GM23338 (cell line): Measurements from ENCODE around the gene DHRS7B. TPM values are rescaled to one million over a fixed set of nuclear protein-coding genes. Genes with fewer than 3 reads are reported as not detected.
"Not testable (repeated sequence)": the region's sequence is repeated elsewhere in the genome, so short reads cannot be mapped to it uniquely, and the experiment has no call there.

ENCODE experiments used
- ATAC-seq: fragments of 200-7000 bp; cut with Tn5 transposase; 3 replicates; pipeline ENCODE4 v1.9.1; 2020
- DNase-seq: peaks from one replicate; pipeline ENCODE4 v3.0.0-alpha.2; 2015; ENCODE audit warnings: low spot score
- H2AFZ ChIP-seq: fragments of 200-600 bp; sonication (generic); 2 replicates; pipeline ENCODE4 v1.8.0; 2016; ENCODE audit warnings: antibody characterized with exemption, mild to moderate bottlenecking, moderate library complexity
- H3F3A ChIP-seq: fragments of 200-600 bp; sonication (generic); replicated peaks from 2 replicates; pipeline ENCODE4 v1.8.0; 2017; ENCODE audit warnings: antibody characterized with exemption, mixed run types, low read depth
- H3K27ac ChIP-seq: fragments of 200-600 bp; sonication (generic); 2 replicates; pipeline ENCODE4 v1.6.1; 2016; ENCODE audit warnings: low read depth
- H3K27me3 ChIP-seq: fragments of 200-600 bp; sonication (generic); 2 replicates; pipeline ENCODE4 v1.8.0; 2016; ENCODE audit warnings: mild to moderate bottlenecking, mixed run types, moderate library complexity; ENCODE audit not compliant: insufficient read depth
- H3K36me3 ChIP-seq: fragments of 200-600 bp; sonication (generic); 2 replicates; pipeline ENCODE4 v1.8.0; 2016; ENCODE audit warnings: mild to moderate bottlenecking; ENCODE audit not compliant: insufficient read depth
- H3K4me1 ChIP-seq: fragments of 200-600 bp; sonication (generic); 2 replicates; pipeline ENCODE4 v1.8.0; 2016; ENCODE audit warnings: mild to moderate bottlenecking, moderate library complexity; ENCODE audit not compliant: insufficient read depth
- H3K4me2 ChIP-seq: fragments of 200-600 bp; sonication (generic); 2 replicates; pipeline ENCODE4 v1.7.1; 2017; ENCODE audit warnings: mixed run types
- H3K4me3 ChIP-seq: fragments of 200-600 bp; sonication (generic); 2 replicates; pipeline ENCODE4 v1.6.1; 2016; ENCODE audit warnings: mixed run types
- H3K79me2 ChIP-seq: fragments of 200-600 bp; sonication (generic); replicated peaks from 2 replicates; pipeline ENCODE4 v1.8.0; 2017; ENCODE audit warnings: mild to moderate bottlenecking; ENCODE audit not compliant: insufficient read depth
- H3K9me2 ChIP-seq: fragments of 200-600 bp; sonication (generic); 2 replicates; pipeline ENCODE4 v1.8.0; 2017; ENCODE audit not compliant: insufficient read depth
- H4K20me1 ChIP-seq: fragments of 200-600 bp; sonication (generic); replicated peaks from 2 replicates; pipeline ENCODE4 v1.8.0; 2017; ENCODE audit warnings: mild to moderate bottlenecking; ENCODE audit not compliant: insufficient read depth
- H3K27ac Mint-ChIP-seq: 2 replicates; pipeline ENCODE4 v1.8.0; 2020; ENCODE audit warnings: inconsistent platforms, mild to moderate bottlenecking, moderate library complexity, mixed read lengths
- H3K27me3 Mint-ChIP-seq: 3 replicates; pipeline ENCODE4 v1.8.0; 2022; ENCODE audit warnings: low read depth, mild to moderate bottlenecking, moderate library complexity, mixed read lengths, inconsistent platforms; ENCODE audit not compliant: insufficient read depth, poor library complexity
- H3K36me3 Mint-ChIP-seq: 3 replicates; pipeline ENCODE4 v1.8.0; 2021; ENCODE audit warnings: low read depth, mild to moderate bottlenecking, inconsistent platforms, moderate library complexity, mixed read lengths
- H3K4me1 Mint-ChIP-seq: 3 replicates; pipeline ENCODE4 v1.8.0; 2020; ENCODE audit warnings: mild to moderate bottlenecking, inconsistent platforms, mixed read lengths
- H3K4me3 Mint-ChIP-seq: 3 replicates; pipeline ENCODE4 v1.8.0; 2021; ENCODE audit warnings: moderate library complexity, mild to moderate bottlenecking, inconsistent platforms, mixed read lengths
- H3K9me3 Mint-ChIP-seq: 3 replicates; pipeline ENCODE4 v1.8.0; 2020; ENCODE audit warnings: moderate library complexity, mild to moderate bottlenecking, inconsistent platforms, mixed read lengths
- EZH2 ChIP-seq: fragments of 200-600 bp; sonication (generic); IDR thresholded peaks from one replicate; pipeline ENCODE4 v1.8.0; 2017; ENCODE audit warnings: antibody characterized with exemption, mild to moderate bottlenecking, low read depth; ENCODE audit not compliant: unreplicated experiment
- POLR2AphosphoS5 ChIP-seq: IDR thresholded peaks from 2 replicates; pipeline ENCODE4 v1.6.1; 2016; ENCODE audit warnings: antibody characterized with exemption, low read depth
- STAT1 ChIP-seq: IDR thresholded peaks from one replicate; pipeline ENCODE4 v1.6.1; 2016; ENCODE audit warnings: antibody characterized with exemption; ENCODE audit not compliant: unreplicated experiment
- ZNF114 ChIP-seq: fragments of 250-450 bp; sonication (Bioruptor Pico); IDR thresholded peaks from 2 replicates; pipeline ENCODE4 v1.5.0; 2020; ENCODE audit warnings: mild to moderate bottlenecking, moderate library complexity
- polyA plus RNA-seq: library from polyadenylated mRNA; unstranded; fragments of >200 nt; fragmentation: Nextera tagmentation; extraction: Ambion mirVana; gene quantifications from 2 replicates; pipeline ENCODE4 v1.2.1, GENCODE V29; 2016
- total RNA-seq: library from RNA; depleted of rRNA; stranded (reverse); fragments of >200 nt; shearing (Covaris generic); gene quantifications from 2 replicates; pipeline ENCODE4 v1.2.3, GENCODE V29; 2014
- TF ChIP-seq, protein P1 (sequence below): fragments of 250-450 bp; sonication (Bioruptor Pico); IDR thresholded peaks from 2 replicates; pipeline ENCODE4 v1.5.0; 2020; ENCODE audit warnings: mild to moderate bottlenecking, moderate library complexity

DHRS7B gene
- total and polyA plus RNA-seq, 2 experiments from 2014 or later = 26.6 to 27.9 TPM

DNA sequence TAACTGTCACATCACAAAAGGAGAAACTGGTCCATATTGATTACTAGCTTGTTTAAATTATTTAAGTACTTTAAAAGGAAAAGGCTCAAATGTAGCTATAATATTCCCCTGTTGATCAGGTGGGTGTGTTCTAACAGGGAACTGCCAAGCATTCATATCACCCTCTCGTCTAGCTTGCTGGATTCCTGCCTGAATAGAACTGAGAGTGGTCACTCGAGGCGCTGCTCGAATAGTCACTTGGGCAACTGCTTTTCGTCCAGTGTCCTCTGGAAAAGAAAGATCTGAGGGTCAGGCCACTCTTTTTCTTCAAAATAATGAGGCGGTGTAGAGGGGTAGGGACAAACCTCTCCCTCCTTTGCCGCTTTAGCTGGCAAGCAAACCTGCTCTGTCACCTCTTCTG is 47.6 kb upstream of the DHRS7B start (continued):
- TF ChIP-seq, protein P1, sequence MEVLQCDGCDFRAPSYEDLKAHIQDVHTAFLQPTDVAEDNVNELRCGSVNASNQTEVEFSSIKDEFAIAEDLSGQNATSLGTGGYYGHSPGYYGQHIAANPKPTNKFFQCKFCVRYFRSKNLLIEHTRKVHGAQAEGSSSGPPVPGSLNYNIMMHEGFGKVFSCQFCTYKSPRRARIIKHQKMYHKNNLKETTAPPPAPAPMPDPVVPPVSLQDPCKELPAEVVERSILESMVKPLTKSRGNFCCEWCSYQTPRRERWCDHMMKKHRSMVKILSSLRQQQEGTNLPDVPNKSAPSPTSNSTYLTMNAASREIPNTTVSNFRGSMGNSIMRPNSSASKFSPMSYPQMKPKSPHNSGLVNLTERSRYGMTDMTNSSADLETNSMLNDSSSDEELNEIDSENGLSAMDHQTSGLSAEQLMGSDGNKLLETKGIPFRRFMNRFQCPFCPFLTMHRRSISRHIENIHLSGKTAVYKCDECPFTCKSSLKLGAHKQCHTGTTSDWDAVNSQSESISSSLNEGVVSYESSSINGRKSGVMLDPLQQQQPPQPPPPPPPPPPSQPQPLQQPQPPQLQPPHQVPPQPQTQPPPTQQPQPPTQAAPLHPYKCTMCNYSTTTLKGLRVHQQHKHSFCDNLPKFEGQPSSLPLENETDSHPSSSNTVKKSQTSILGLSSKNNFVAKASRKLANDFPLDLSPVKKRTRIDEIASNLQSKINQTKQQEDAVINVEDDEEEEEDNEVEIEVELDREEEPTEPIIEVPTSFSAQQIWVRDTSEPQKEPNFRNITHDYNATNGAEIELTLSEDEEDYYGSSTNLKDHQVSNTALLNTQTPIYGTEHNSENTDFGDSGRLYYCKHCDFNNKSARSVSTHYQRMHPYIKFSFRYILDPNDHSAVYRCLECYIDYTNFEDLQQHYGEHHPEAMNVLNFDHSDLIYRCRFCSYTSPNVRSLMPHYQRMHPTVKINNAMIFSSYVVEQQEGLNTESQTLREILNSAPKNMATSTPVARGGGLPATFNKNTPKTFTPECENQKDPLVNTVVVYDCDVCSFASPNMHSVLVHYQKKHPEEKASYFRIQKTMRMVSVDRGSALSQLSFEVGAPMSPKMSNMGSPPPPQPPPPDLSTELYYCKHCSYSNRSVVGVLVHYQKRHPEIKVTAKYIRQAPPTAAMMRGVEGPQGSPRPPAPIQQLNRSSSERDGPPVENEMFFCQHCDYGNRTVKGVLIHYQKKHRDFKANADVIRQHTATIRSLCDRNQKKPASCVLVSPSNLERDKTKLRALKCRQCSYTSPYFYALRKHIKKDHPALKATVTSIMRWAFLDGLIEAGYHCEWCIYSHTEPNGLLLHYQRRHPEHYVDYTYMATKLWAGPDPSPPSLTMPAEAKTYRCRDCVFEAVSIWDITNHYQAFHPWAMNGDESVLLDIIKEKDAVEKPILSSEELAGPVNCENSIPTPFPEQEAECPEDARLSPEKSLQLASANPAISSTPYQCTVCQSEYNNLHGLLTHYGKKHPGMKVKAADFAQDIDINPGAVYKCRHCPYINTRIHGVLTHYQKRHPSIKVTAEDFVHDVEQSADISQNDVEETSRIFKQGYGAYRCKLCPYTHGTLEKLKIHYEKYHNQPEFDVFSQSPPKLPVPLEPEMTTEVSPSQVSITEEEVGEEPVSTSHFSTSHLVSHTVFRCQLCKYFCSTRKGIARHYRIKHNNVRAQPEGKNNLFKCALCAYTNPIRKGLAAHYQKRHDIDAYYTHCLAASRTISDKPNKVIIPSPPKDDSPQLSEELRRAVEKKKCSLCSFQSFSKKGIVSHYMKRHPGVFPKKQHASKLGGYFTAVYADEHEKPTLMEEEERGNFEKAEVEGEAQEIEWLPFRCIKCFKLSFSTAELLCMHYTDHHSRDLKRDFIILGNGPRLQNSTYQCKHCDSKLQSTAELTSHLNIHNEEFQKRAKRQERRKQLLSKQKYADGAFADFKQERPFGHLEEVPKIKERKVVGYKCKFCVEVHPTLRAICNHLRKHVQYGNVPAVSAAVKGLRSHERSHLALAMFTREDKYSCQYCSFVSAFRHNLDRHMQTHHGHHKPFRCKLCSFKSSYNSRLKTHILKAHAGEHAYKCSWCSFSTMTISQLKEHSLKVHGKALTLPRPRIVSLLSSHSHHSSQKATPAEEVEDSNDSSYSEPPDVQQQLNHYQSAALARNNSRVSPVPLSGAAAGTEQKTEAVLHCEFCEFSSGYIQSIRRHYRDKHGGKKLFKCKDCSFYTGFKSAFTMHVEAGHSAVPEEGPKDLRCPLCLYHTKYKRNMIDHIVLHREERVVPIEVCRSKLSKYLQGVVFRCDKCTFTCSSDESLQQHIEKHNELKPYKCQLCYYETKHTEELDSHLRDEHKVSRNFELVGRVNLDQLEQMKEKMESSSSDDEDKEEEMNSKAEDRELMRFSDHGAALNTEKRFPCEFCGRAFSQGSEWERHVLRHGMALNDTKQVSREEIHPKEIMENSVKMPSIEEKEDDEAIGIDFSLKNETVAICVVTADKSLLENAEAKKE (CRISPR knock-in tag) = no peak
- TF ChIP-seq ZNF114 (CRISPR knock-in tag) = no peak

DNA sequence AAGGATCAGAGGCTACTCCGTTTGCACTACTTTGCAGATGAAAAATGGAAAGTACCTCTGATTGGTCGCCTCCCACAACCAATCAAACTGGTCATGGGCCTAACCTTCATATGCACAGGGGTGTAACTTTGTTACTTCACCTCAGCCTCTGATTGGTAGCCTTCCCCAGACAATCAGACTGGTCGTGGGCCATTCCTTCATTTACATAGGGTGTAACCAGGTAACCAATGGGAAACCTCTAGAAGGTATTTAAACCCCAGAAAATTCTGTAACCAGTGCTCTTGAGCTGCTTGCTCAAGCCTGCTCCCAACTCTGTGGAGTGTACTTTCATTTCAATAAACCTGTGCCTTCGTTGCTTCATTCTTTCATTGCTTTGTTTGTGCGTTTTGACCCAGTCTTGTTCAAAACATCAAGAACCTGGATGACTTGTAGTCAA is 44.7 kb upstream of the DHRS7B start:
- Histone ChIP-seq H3F3A (no peaks in the 10 kb centered on the region), H3K4me3 (no peak overlapping the region), H2AFZ (no peak overlapping the region), H3K9me2 (no peaks in the 10 kb centered on the region), H4K20me1 (no peaks in the 10 kb centered on the region), H3K4me2 (no peak overlapping the region), H3K27me3 (no peaks in the 10 kb centered on the region), H3K36me3 (no peaks in the 10 kb centered on the region), H3K79me2 (no peaks in the 10 kb centered on the region), H3K4me1 (peaks cover 11% of the 10 kb centered on the region; the same call in 1 of the 2 replicates), H3K27ac (no peak overlapping the region)
- Mint-ChIP-seq H3K27ac (no peak overlapping the region), H3K36me3 (peaks cover 28% of the 10 kb centered on the region), H3K4me1 (peaks cover 14% of the 10 kb centered on the region), H3K9me3 (peaks cover 28% of the 10 kb centered on the region), H3K27me3 (peaks cover 5% of the 10 kb centered on the region), H3K4me3 (no peak overlapping the region)
- no peak; the same call in 2 of the 3 replicates for ATAC-seq
- no peak for TF ChIP-seq POLR2AphosphoS5
- TF ChIP-seq, protein P1 (CRISPR knock-in tag) = no peak
- no peak for TF ChIP-seq STAT1
- no peak for TF ChIP-seq EZH2
- DNase-seq = no peak

DNA sequence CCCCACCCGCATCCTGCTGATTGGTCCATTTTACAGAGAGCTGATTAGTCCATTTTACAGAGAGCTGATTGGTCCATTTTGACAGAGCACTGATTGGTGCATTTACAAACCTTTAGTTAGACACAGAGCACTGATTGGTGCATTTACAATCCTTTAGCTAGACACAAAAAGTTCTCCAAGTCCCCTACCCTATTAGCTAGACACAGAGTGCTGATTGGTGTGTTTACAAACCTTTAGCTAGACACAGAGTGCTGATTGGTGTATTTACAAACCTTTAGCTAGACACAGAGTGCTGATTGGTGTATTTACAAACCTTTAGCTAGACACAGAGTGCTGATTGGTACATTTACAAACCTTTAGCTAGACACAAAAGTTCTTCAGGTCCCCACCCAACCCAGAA is 41.5 kb upstream of the DHRS7B start:
- H3K36me3 Mint-ChIP-seq = peaks cover 28% of the 10 kb centered on the region
- not testable (repeated sequence) for H3K4me1 ChIP-seq, H3K27ac Mint-ChIP-seq, ATAC-seq, H3K4me1 Mint-ChIP-seq, H2AFZ ChIP-seq, H3K4me3 ChIP-seq, H3K4me3 Mint-ChIP-seq, H3K79me2 ChIP-seq, H4K20me1 ChIP-seq, H3K9me2 ChIP-seq, H3K27me3 Mint-ChIP-seq, H3K27me3 ChIP-seq, H3F3A ChIP-seq, H3K4me2 ChIP-seq, DNase-seq, H3K36me3 ChIP-seq, H3K27ac ChIP-seq
- H3K9me3 Mint-ChIP-seq = peaks cover 27% of the 10 kb centered on the region
